Hair follicle dermal papilla cell (primary cell): ENCODE data around the gene WDR49. TPM values are rescaled to one million over a fixed set of nuclear protein-coding genes. Genes with fewer than 3 reads are reported as not detected.

ENCODE experiments used
- small RNA-seq: library from RNA; depleted of rRNA; stranded (forward); fragments of <200 nt; gene quantifications from one replicate; pipeline ENCODE3, GENCODE V24; 2012
- total RNA-seq: library from RNA; depleted of rRNA; stranded (reverse); fragments of >200 nt; gene quantifications from 2 replicates; pipeline ENCODE4 v1.2.3, GENCODE V29; 2012

Gene WDR49
- total RNA-seq: 0.49 TPM in 1 of 2 replicates, not detected in the other

DNA sequence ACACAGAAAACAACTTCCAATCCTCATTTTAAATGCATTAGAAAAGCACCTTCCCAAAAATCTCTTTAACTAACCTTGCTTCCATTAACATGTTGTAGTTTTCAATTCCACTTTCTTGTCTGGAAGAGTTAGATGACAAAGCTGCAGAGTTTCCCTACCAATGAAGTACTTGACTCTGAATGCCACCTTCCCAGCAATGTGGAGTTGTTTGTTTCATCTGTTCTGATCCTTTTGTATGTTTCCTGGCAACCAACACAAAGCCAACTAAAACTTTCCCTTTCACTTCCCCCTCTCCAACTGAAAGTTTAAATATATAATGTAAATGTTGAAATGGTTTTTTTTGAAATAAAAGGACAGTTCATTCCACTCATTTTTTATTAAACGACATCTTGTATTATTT lies at the start of gene WDR49:
TSS of gene WDR49 (minus strand) at position 183 of the 400 bp plus-strand sequence. CDS start 517 bp downstream, outside the sequence.

DNA sequence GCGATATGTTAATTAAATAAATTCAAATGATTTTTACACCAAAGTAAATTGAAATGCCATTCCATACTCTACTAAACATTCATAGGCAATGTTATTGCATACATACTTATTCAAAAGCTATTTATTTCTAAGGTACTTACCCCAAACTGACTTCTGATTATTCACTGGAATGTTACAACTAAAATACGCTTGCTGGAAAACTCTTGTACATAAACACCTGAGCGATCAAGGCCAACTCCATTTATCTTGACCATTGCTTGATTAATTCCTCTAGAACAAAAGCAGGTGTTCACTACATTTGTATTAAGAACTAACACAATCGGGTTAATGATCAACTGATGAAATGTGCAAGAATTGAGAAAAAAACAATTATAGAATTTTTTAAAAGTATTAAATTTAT lies 179.9 kb downstream of the WDR49 start, which contains the start of gene SERPINI2:
TSS of gene SERPINI2 (minus strand) at position 180 of the 400 bp plus-strand sequence. CDS start 2,208 bp downstream, outside the sequence.

Small RNA genes lying within 50 kb of the gene (small RNA-seq; reads per million reads assigned to genes)
- gene HMGN1P8: not detected

Other genes with a start within 250 kb of the WDR49 start
- not detected in 2 replicates for gene SERPINI2, start 179.9 kb downstream of the WDR49 start, total RNA-seq
- 37.9 and 44.8 TPM in 2 replicates for gene PDCD10, start 81.0 kb upstream of the WDR49 start, total RNA-seq
- 0.97 and 2.1 TPM in 2 replicates for gene SERPINI1, start 81.8 kb upstream of the WDR49 start, total RNA-seq